Measurements from ENCODE around the gene MYL3.

DNA sequence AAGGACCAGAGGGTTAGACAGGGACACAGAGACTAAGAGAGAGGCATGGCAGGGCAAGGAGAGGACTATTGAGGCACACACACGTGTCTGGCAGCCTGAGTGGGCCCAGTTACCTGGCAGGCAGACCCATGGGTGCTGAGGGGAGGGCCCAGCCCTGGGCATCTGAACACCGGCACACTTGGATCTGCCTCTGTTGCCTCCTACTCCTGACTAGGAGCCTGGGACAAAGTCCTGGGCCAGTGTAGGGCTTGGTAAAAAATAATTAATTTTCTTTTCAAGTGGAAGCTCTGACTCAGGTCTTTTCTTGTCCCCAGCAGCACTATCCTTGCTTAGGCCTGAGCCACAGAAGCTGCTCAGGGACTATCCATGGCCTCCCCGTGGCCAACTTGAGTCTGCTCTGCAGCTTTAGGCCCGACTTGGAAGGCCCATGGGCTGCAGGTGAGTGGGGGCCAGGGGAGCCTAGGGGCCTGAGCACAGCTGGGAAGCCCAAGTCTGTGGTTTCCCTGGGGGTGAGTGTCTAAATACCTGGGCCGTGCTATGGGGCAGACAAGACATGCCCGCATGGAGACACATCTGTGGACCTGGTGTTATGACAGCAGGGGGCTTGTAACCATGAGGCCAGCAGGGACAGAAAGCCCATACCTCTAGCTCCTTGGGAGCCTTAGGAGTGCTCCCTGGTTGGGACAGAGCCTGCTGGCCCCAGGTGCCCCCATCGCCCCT lies 14.3 kb upstream of the MYL3 start, which contains the start of gene PTH1R:
- TF ChIP-seq POLR2A (IDR thresholded peaks at IDR 0.05), result no peak
- TF ChIP-seq, protein P1, sequence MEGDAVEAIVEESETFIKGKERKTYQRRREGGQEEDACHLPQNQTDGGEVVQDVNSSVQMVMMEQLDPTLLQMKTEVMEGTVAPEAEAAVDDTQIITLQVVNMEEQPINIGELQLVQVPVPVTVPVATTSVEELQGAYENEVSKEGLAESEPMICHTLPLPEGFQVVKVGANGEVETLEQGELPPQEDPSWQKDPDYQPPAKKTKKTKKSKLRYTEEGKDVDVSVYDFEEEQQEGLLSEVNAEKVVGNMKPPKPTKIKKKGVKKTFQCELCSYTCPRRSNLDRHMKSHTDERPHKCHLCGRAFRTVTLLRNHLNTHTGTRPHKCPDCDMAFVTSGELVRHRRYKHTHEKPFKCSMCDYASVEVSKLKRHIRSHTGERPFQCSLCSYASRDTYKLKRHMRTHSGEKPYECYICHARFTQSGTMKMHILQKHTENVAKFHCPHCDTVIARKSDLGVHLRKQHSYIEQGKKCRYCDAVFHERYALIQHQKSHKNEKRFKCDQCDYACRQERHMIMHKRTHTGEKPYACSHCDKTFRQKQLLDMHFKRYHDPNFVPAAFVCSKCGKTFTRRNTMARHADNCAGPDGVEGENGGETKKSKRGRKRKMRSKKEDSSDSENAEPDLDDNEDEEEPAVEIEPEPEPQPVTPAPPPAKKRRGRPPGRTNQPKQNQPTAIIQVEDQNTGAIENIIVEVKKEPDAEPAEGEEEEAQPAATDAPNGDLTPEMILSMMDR (IDR thresholded peaks at IDR 0.05), result no peak
